Measurements from ENCODE around the gene UBE2N.

UBE2N gene

GRCh38 chr12:93379981-93380361, 61.8 kb downstream of the UBE2N start:
- DNase-seq (ENCODE audit: low read depth) = peak; percentile 14

DNA sequence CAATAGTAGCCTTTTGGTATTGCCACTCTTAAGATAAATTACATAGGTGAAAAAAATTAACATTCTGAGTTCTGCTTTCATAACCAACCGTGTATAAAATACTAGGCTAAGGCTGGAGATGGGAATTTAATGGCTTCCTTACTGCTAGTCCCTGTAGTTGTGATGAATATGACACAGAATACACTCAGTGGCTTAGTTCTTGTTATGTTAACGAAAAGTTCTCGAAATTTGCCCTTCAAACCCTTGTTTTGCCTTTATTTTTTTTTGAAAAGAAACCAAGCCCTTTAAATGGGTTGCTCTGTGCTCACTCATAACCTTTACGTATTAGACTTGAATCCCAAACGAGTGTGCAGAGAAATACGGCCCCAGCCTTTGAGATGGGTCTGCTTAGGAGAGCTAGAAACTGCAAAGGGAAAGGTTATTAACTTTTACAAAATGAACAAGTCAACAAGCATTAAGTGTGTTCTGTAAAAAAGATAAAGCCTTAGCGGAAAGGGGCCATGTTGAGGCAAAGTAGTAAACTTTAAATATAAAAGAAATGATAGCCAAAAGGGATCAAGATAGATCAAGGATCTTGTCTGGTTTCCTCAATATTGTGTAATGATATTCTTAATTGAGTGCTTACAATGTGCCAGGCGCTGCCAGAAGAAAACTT, 62.3 kb downstream of the UBE2N start:
- peak; percentile 33 for DNase-seq (ENCODE audit: low read depth)

- DNase-seq (ENCODE audit: low read depth) = no peak
Observed at GRCh38 chr12:93378998-93379325, 62.8 kb downstream of the UBE2N start.

- DNase-seq (ENCODE audit: low read depth) = peak; percentile 84
Observed at GRCh38 chr12:93378196-93378997, 63.4 kb downstream of the UBE2N start.

GRCh38 chr12:93377252-93378195, 64.2 kb downstream of the UBE2N start, which contains the start of gene NUDT4:
TSS of gene NUDT4 (plus strand) at chr12:93377925. CDS start at chr12:93378323, 398 bp downstream.
- DNase-seq (ENCODE audit: low read depth) = peak; percentile 92

DNA sequence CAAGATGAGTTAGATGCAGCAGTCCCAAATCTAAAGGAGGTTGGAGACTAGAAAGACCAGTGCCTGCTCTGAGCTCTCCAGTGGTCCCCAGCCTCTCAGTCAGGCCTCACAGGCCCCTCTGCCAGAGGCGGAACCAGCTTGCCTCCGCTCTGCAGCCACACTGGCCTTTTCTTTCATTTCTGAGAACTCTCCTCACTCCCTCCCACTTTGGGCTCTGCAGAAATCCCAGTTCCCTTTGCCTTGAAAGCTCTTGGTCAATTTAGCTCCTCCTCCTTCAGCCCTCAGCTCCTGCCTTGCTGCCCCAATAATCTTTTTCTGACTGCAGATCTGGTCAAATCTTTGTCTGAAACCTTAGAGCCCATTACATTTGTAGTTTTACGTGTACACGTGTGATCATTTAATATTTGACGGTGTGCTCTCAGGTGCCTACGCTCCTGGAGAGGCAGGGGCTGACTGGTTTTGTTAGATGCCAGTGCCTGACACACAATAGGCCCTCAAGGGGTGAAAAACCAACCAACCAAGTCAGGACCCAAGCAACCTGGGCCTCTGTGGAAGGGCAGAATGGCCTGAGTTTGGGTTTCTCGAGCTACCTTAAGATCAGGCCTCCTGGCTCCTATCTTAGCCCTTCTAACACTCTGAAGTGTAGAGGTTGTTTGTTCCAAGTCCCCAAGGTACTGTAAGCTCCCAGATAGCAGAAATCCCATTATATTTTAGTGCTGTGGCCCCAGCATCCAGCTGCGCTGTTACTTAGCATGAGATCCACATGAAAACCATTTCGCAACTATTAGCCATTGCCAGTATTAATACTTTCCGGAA, 65.1 kb downstream of the UBE2N start:
- peak; percentile 30 for DNase-seq (ENCODE audit: low read depth)

DNA sequence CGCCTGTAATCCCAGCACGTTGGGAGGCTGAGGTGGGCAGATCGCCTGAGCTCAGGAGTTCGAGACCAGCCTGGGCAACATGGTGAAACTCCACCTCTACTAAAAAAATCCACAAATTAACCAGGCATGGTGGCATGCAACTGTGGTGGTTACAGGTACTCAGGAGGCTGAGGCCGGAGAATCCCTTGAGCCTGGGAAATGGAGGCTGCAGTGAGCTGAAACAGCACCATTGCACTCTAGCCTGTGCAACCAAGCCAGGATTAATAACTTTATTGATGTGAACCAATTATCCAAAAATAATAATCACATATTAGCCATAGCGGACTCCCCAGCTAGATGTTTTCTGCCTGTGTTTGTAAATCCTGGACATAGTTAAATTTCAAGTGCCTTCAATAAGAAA, 65.8 kb downstream of the UBE2N start:
- no peak for DNase-seq (ENCODE audit: low read depth)

DNA sequence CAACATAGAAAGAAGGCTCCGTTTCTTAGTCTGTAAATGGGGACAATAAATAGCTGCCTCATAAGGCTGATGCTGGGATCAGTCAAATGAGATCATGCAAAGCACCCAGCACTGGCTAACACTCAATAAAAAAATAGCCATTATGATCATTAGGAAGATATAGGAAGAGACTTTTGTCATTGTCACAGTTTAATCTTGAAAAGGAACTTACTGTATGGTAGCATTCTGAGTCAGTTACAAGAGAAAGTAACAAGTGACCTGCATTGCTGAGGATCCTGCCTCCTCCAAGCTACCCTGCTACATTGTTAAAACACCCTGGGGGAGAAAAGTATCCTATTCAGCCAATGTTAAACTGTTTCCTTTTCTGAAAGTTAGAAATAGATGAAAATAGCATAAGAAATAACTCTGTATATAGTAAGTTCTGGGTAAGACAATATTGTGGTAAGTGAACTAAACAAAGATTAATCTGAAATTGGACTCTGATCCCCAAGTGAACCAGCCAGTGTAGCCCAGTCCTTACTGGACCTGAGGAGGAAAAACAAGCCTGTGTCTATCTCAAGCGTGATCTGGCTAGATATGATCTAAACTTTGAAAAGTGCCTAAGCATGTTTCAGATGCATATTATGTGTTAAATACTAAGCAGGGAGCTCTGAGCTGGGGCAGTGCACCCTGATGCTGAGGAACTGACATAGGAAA, 67.6 kb downstream of the UBE2N start:
- no peak for DNase-seq (ENCODE audit: low read depth)

DNA sequence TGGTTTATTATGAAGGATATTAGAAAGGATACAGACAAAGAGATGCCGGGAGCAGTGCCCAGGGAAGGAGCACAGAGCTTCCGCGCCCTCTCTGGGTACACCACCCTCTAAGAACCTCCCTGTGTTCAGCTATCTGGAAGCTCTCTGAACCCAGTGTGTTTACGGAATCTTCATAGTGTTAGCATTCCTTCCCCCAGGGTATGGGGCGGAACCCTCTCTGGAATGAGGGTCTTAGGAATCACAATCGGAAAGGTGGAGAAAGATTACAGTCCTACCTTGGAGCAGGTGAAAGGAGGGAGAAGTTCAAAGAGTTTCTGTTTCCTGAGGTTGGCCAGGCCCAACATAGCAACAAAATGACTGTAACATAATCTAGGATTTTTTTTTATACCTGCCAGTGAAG, 70.8 kb downstream of the UBE2N start:
- DNase-seq (ENCODE audit: low read depth) = no peak

GRCh38 chr12:93369505-93369904, 72.2 kb downstream of the UBE2N start:
- no peak for DNase-seq (ENCODE audit: low read depth)

- DNase-seq (ENCODE audit: low read depth) = no peak
Observed at GRCh38 chr12:93368766-93369165, 73.0 kb downstream of the UBE2N start.

GRCh38 chr12:93366422-93366821, 75.3 kb downstream of the UBE2N start:
- no peak for DNase-seq (ENCODE audit: low read depth)

GRCh38 chr12:93365616-93366405, 75.9 kb downstream of the UBE2N start:
- DNase-seq (ENCODE audit: low read depth) = no peak

DNA sequence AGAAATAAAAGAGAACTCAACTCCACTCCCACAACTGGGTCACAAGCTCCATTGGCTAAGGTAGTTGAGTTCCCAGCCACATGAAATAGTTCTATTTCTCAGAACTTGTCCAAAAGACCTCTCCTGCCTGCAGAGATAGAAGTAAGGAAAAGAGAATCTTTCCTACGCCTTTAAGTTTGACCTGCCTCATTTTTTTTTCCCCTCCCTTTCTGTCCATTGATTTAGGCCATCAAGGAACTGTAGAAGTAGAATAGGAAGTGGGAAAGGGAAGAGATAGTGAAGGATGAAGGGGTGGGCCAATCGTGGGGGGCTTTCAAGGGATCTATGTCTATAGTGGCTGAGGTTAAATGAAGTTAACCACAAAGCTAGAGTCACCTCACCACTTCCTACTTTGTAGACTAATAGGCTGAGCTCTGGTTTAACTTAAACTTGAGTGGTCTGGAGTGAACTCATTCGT, 77.9 kb downstream of the UBE2N start:
- no peak for DNase-seq (ENCODE audit: low read depth)

DNA sequence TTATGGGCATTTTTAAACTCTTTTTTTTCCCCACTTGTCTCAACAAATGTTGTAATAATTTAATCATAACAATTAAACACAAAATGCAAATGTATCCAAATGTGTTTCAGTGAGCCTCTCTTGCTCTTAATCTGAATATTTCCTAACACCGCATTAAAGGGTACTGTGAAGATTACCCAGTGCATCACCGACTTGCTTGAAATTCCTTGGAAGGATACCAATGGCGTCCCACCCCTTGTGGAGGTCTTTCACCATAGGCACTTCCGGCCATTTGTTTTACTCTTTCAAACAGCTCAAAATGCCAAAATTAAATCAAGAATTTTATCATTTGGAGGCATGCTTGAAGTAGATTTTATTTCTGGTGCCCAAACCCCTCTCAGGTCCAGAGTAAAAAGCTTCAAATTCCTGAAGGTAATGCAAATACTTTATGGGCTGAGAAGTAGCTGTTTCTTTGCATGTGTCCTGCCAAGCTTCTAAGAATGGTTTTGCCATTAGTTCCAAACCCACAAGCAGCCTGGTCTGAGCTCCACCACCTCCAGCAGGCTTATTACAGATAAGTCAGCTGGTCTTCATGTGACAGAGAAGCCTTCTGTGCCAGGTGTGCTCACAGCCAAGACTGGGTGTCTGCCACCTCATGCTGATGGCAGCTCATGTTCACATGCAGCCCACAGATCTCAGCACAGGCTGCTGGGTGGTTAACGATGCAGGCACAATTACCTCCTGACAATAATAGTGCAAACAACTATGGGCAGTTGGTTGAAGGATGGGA, 80.4 kb downstream of the UBE2N start:
- no peak for DNase-seq (ENCODE audit: low read depth)

- DNase-seq (ENCODE audit: low read depth) = no peak
Observed at GRCh38 chr12:93360688-93361087, 81.1 kb downstream of the UBE2N start.

DNA sequence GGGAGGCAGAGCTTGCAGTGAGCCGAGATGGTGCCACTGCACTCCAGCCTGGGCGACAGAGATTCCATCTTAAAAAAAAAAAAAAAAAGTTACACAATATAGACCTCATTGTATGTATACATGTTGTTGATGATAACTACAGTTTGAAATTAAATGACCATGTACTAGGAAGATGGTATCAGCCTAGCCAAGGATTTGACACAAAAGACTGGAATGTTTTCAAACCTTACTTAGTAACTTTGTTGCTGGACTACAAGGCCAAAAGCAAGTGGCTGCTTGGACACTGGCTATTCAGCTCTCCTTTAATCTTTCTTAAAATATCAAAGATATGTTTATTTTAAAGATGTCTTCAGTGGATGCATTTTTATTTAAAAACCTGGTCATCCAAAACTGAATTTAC, 82.9 kb downstream of the UBE2N start:
- no peak for DNase-seq (ENCODE audit: low read depth)

DNA sequence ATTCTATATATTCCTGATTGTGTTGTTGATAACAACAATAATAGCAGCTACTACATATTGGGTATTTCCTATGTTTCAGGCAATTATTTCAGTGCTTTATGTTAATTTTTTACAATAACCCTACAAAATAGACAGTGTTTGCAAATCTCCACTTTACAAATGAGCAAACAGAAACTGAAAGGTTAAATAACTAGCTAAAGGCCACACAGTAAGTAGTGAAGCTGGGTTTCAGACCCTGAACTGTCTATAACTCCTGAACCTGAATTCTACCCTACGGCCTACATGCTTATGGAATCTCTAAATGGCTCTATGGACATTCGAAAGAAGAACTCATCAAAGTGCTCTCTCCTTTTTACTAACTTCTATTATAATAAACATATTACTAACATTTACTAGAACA, 83.7 kb downstream of the UBE2N start:
- no peak for DNase-seq (ENCODE audit: low read depth)

- DNase-seq (ENCODE audit: low read depth) = no peak
Observed at GRCh38 chr12:93356214-93356613, 85.5 kb downstream of the UBE2N start.

Data from ELR (cell line).